GM18870 (cell line): ENCODE measurements around the gene THSD7A.
"Not testable (repeated sequence)": the region's sequence is repeated elsewhere in the genome, so short reads cannot be mapped to it uniquely, and the experiment has no call there.

ENCODE experiments used
- ATAC-seq: cut with Tn5 transposase; IDR thresholded peaks from one replicate; pipeline ENCODE4 v1.9.1; 2021; ENCODE audit warnings: moderate library complexity; ENCODE audit not compliant: unreplicated experiment

The THSD7A gene

GRCh38 chr7:11473220-11473619 is 358.8 kb downstream of the THSD7A start:
- no peak for ATAC-seq

GRCh38 chr7:11472646-11473045 is 359.4 kb downstream of the THSD7A start:
- ATAC-seq: no peak

- no peak for ATAC-seq
Observed at GRCh38 chr7:11471255-11471654, 360.7 kb downstream of the THSD7A start.

GRCh38 chr7:11469028-11469745 is 362.8 kb downstream of the THSD7A start:
- ATAC-seq: no peak

- no peak for ATAC-seq
Observed at GRCh38 chr7:11466517-11467105, 365.4 kb downstream of the THSD7A start.

- ATAC-seq: no peak
Observed at GRCh38 chr7:11464624-11465023, 367.4 kb downstream of the THSD7A start.

- ATAC-seq: no peak
Observed at GRCh38 chr7:11461946-11462345, 370.1 kb downstream of the THSD7A start.

- ATAC-seq: no peak
Observed at GRCh38 chr7:11458736-11459483, 373.1 kb downstream of the THSD7A start.

- ATAC-seq: no peak
Observed at GRCh38 chr7:11457419-11457818, 374.6 kb downstream of the THSD7A start.

- no peak for ATAC-seq
Observed at GRCh38 chr7:11456574-11456973, 375.4 kb downstream of the THSD7A start.

GRCh38 chr7:11452476-11452875 is 379.5 kb downstream of the THSD7A start:
- ATAC-seq: no peak

GRCh38 chr7:11450281-11450680 is 381.7 kb downstream of the THSD7A start:
- ATAC-seq: no peak

- no peak for ATAC-seq
Observed at GRCh38 chr7:11449316-11449715, 382.7 kb downstream of the THSD7A start.

- no peak for ATAC-seq
Observed at GRCh38 chr7:11448323-11448722, 383.7 kb downstream of the THSD7A start.

- no peak for ATAC-seq
Observed at GRCh38 chr7:11447106-11447505, 384.9 kb downstream of the THSD7A start.

- not testable (repeated sequence) for ATAC-seq
Observed at GRCh38 chr7:11443934-11444333, 388.1 kb downstream of the THSD7A start.

GRCh38 chr7:11437994-11438393 is 394.0 kb downstream of the THSD7A start:
- no peak for ATAC-seq

GRCh38 chr7:11436773-11437524 is 395.0 kb downstream of the THSD7A start:
- ATAC-seq: no peak

GRCh38 chr7:11436316-11436715 is 395.7 kb downstream of the THSD7A start:
- ATAC-seq: no peak

- no peak for ATAC-seq
Observed at GRCh38 chr7:11434366-11434765, 397.6 kb downstream of the THSD7A start.

- no peak for ATAC-seq
Observed at GRCh38 chr7:11430841-11431240, 401.2 kb downstream of the THSD7A start.
